Measurements from ENCODE around the gene GSDME. TPM values are rescaled to one million over a fixed set of nuclear protein-coding genes. Genes with fewer than 3 reads are reported as not detected.

Gene GSDME
- total and polyA plus RNA-seq, 10 of the 15 experiments (the other 5 are each of a cell fraction or from before 2014, with no cell fraction given) = 23.7 to 245 (median 128) TPM

GRCh38 chr7:24656608-24657007 is 100.7 kb downstream of the GSDME start:
- no peaks in the 10 kb centered on the region for H3K9me3 ChIP-seq (replicated peaks; ENCODE audit: control insufficient read depth, insufficient read depth, low read length)
- H3K4me2 ChIP-seq (ENCODE audit: control insufficient read depth, insufficient read depth) = no peak overlapping the region
- ChIA-PET POLR2A (interaction anchor here (1.0 to 1.5 kb wide), 2 partner anchors 11 to 63 kb away, joined by 3 to 13 read pairs; no protein-coding TSS in a partner anchor), CTCF (interaction anchor here (0.7 kb wide), 1 partner anchor 66 kb away, joined by 3 read pairs; no protein-coding TSS in a partner anchor), SMC1A (ENCODE audit: uncharacterized antibody, unreplicated experiment) (interaction anchor here (0.6 to 1.0 kb wide), 3 partner anchors 11 to 74 kb away, joined by 3 read pairs; no protein-coding TSS in a partner anchor), RAD21 (ENCODE audit: unreplicated experiment) (interaction anchor here (0.6 to 1.0 kb wide), 3 partner anchors 8 to 80 kb away, joined by 3 to 5 read pairs (median 4); no protein-coding TSS in a partner anchor)
- intact Hi-C loops (cut with micrococcal nuclease; ENCODE audit: unreplicated experiment) (no loop called here), in situ Hi-C loops (cut with MboI) (no loop called here)
- H3K9ac ChIP-seq (ENCODE audit: control insufficient read depth, insufficient read depth, low read length) = no peak overlapping the region
- no peak for DNase-seq (ENCODE audit: low read depth, low spot score)
- WGBS (ENCODE audit: insufficient coverage, insufficient replicate concordance, low lambda C conversion rate, missing lambda C conversion rate) = 97% methylated on average over 6 of the region's 6 CpGs
- no peak overlapping the region for H2AFZ ChIP-seq (ENCODE audit: control insufficient read depth, low read depth, low read length)
- no peaks in the 10 kb centered on the region; a peak in 1 of 4 replicates for H3K36me3 ChIP-seq (ENCODE audit: control insufficient read depth in 2 of 2, insufficient read depth in 2 of 2, low read length in 1 of 2)
- no peak overlapping the region for H3K4me3 ChIP-seq
- FAIRE-seq = no peak
- H4K20me1 ChIP-seq (ENCODE audit: control insufficient read depth, insufficient read depth) = no peaks in the 10 kb centered on the region
- no peaks in the 10 kb centered on the region for H3K27me3 ChIP-seq (replicated peaks in 1 of 2; ENCODE audit: control insufficient read depth in 2 of 2, insufficient read depth in 2 of 2, low read length in 1 of 2)
- H3K4me1 ChIP-seq (ENCODE audit: control insufficient read depth, insufficient read depth, low read length) = peaks cover 3% of the 10 kb centered on the region; the same call in 1 of the 2 replicates
- TF ChIP-seq NFXL1 (IDR thresholded peaks at IDR 0.05; ENCODE audit: borderline replicate concordance) = no peak
- ATAC-seq = no peak
- no peak overlapping the region for H3K27ac ChIP-seq (ENCODE audit: control insufficient read depth, insufficient read depth)
- BruUV-seq (replicated peaks) = no TSS peak
- H3K79me2 ChIP-seq (ENCODE audit: control insufficient read depth, insufficient read depth, low read length) = no peaks in the 10 kb centered on the region; the same call in 1 of the 2 replicates

DNA sequence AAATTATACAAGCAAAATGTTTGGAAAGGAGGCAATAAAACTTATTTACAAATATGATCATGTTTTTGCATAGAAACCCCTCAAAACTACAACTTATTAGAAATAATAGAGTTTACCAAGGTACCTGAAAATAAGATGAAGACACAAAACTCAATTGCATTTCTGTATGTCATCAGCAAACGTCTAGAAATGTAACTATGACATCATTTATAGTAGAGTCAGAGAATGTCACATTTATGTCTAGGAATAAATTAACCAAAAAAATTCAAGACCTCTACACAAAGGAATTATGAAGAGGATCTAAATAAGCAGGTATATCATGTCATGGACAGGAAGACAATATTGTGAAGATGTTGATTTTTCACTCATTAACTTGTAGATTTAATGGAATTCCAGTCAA is 103.0 kb downstream of the GSDME start:
- H3K36me3 ChIP-seq (ENCODE audit: control insufficient read depth in 2 of 2, insufficient read depth in 2 of 2, low read length in 1 of 2) = no peaks in the 10 kb centered on the region; a peak in 1 of 4 replicates
- 96% methylated on average over 1 of the region's 1 CpG for WGBS (ENCODE audit: insufficient coverage, insufficient replicate concordance, low lambda C conversion rate, missing lambda C conversion rate)
- DNase-seq (ENCODE audit: low read depth, low spot score) (no peak), ATAC-seq (no peak), FAIRE-seq (no peak)
- no peaks in the 10 kb centered on the region for H3K27me3 ChIP-seq (replicated peaks in 1 of 2; ENCODE audit: control insufficient read depth in 2 of 2, insufficient read depth in 2 of 2, low read length in 1 of 2)
- TF ChIP-seq FOXM1 (IDR thresholded peaks at IDR 0.05; ENCODE audit: low read depth, low read length) (no peak), ATF7 (IDR thresholded peaks at IDR 0.05; ENCODE audit: low read depth) (peak; percentile 53; the same call in 1 of the 2 replicates), ZZZ3 (IDR thresholded peaks at IDR 0.05; ENCODE audit: control insufficient read depth, insufficient read length, low read depth) (no peak), ZSCAN29 (IDR thresholded peaks at IDR 0.05) (no peak), HDAC6 (IDR thresholded peaks at IDR 0.05; ENCODE audit: unreplicated experiment) (no peak)
- ChIA-PET RAD21 (ENCODE audit: unreplicated experiment) (interaction anchor here (1.1 to 2.7 kb wide), 3 partner anchors 12 to 79 kb away, joined by 3 to 23 read pairs (median 4); no protein-coding TSS in a partner anchor), CTCF (interaction anchor here (0.7 to 2.1 kb wide), 12 partner anchors 10 to 268 kb away, joined by 3 to 10 read pairs (median 4); no protein-coding TSS in a partner anchor), SMC1A (ENCODE audit: uncharacterized antibody, unreplicated experiment) (interaction anchor here (1.1 to 3.6 kb wide), 3 partner anchors 11 to 78 kb away, joined by 3 to 17 read pairs (median 17); no protein-coding TSS in a partner anchor), POLR2A (no interaction called here)
- H3K79me2 ChIP-seq (ENCODE audit: control insufficient read depth, insufficient read depth, low read length) = no peaks in the 10 kb centered on the region; the same call in 1 of the 2 replicates
- H3K9ac ChIP-seq (ENCODE audit: control insufficient read depth, insufficient read depth, low read length) = no peak overlapping the region
- no peak overlapping the region for H3K4me3 ChIP-seq
- no peaks in the 10 kb centered on the region for H3K9me3 ChIP-seq (replicated peaks; ENCODE audit: control insufficient read depth, insufficient read depth, low read length)
- no peak overlapping the region for H2AFZ ChIP-seq (ENCODE audit: control insufficient read depth, low read depth, low read length)
- H4K20me1 ChIP-seq (ENCODE audit: control insufficient read depth, insufficient read depth) = no peaks in the 10 kb centered on the region
- in situ Hi-C loops (cut with MboI) (no loop called here), intact Hi-C loops (cut with micrococcal nuclease; ENCODE audit: unreplicated experiment) (no loop called here)
- H3K4me2 ChIP-seq (ENCODE audit: control insufficient read depth, insufficient read depth) = no peak overlapping the region
- peaks cover under 1% of the 10 kb centered on the region; the same call in 1 of the 2 replicates for H3K4me1 ChIP-seq (ENCODE audit: control insufficient read depth, insufficient read depth, low read length)
- no TSS peak for BruUV-seq (replicated peaks)
- H3K27ac ChIP-seq (ENCODE audit: control insufficient read depth, insufficient read depth) = no peak overlapping the region
